Endodermal cell (in vitro differentiated cells): ENCODE measurements around the gene XRCC1. TPM values are rescaled to one million over a fixed set of nuclear protein-coding genes. Genes with fewer than 3 reads are reported as not detected.
A peak's percentile ranks its signal among the peaks of the same experiment; 100 is the strongest.
"Not testable (repeated sequence)": the region's sequence is repeated elsewhere in the genome, so short reads cannot be mapped to it uniquely, and the experiment has no call there.

ENCODE experiments used
- DNase-seq: peaks from one replicate; pipeline ENCODE4 v3.0.0-alpha.2; 2017
- H3K27ac ChIP-seq: 2 replicates; pipeline ENCODE4 v1.5.1; 2013; ENCODE audit warnings: mild to moderate bottlenecking, low read depth, low read length, moderate library complexity
- H3K27me3 ChIP-seq: 2 replicates; pipeline ENCODE4 v1.6.1; 2013; ENCODE audit warnings: mild to moderate bottlenecking, low read length, moderate library complexity; ENCODE audit not compliant: insufficient read depth, control insufficient read depth, poor library complexity, severe bottlenecking
- H3K36me3 ChIP-seq: 2 replicates; pipeline ENCODE4 v1.7.0; 2013; ENCODE audit warnings: mild to moderate bottlenecking, low read length, moderate library complexity; ENCODE audit not compliant: control insufficient read depth, insufficient read depth
- H3K4me1 ChIP-seq: one replicate; pipeline ENCODE4 v1.7.0; 2013; ENCODE audit warnings: low read length; ENCODE audit not compliant: control insufficient read depth, insufficient read depth
- H3K4me3 ChIP-seq: 2 replicates; pipeline ENCODE4 v1.5.1; 2013; ENCODE audit warnings: mild to moderate bottlenecking, low read length, moderate library complexity
- H3K9ac ChIP-seq: 2 replicates; pipeline ENCODE4 v1.6.1; 2013; ENCODE audit warnings: mild to moderate bottlenecking, low read length, moderate library complexity; ENCODE audit not compliant: poor library complexity, severe bottlenecking; ENCODE audit errors: extremely low read depth
- H3K9me3 ChIP-seq: 2 replicates; pipeline ENCODE4 v1.6.1; 2013; ENCODE audit warnings: mild to moderate bottlenecking, low read length, moderate library complexity; ENCODE audit not compliant: control insufficient read depth
- H3K27ac Mint-ChIP-seq: 2 replicates; pipeline ENCODE4 v1.8.0; 2020; ENCODE audit warnings: mixed read lengths
- H3K27me3 Mint-ChIP-seq: 2 replicates; pipeline ENCODE4 v1.8.0; 2021; ENCODE audit warnings: mild to moderate bottlenecking, mixed read lengths; ENCODE audit not compliant: insufficient read depth
- H3K36me3 Mint-ChIP-seq: 2 replicates; pipeline ENCODE4 v1.8.0; 2020; ENCODE audit warnings: low read depth, mixed read lengths
- H3K4me1 Mint-ChIP-seq: 2 replicates; pipeline ENCODE4 v1.8.0; 2020; ENCODE audit warnings: mixed read lengths
- H3K4me3 Mint-ChIP-seq: 2 replicates; pipeline ENCODE4 v1.8.0; 2020; ENCODE audit warnings: mild to moderate bottlenecking, moderate library complexity, mixed read lengths
- H3K9me3 Mint-ChIP-seq: 2 replicates; pipeline ENCODE4 v1.8.0; 2020; ENCODE audit warnings: mild to moderate bottlenecking, mixed read lengths
- WGBS, 2 experiments: methylation state at CpG; one replicate each; pipeline versions ENCODE4 v1.1.5 to v1.1.7; 2013; ENCODE audit warnings: missing lambda C conversion rate in 2 of 2, mixed read lengths in 1 of 2; ENCODE audit not compliant: insufficient coverage in 1 of 2, insufficient read length in 1 of 2; 5-methylcytosine and 5-hydroxymethylcytosine counted together
- total RNA-seq, 2 donors: library from RNA; stranded (reverse); fragmentation: NEBNext Ultra II Directional in 1 of 2; extraction: Animal tissue kit (Norgen Biotek cat#: 25700) in 1 of 2; gene quantifications; 2 replicates in 1 of 2; 3 replicates in 1 of 2; pipeline ENCODE4 v1.2.1, GENCODE V29; 2021
- TF ChIP-seq, protein P1 (sequence below): fragments of 200-600 bp; sonication (generic); conservative IDR thresholded peaks from 2 replicates; pipeline ENCODE4 v1.5.0; 2021; ENCODE audit warnings: antibody characterized with exemption, mild to moderate bottlenecking

XRCC1 gene
- total RNA-seq, 2 donors from 2014 or later, result 48.8 to 52.1 TPM

GRCh38 chr19:43525836-43526771 lies 49.2 kb downstream of the XRCC1 start:
- Histone ChIP-seq H3K9me3 (no peaks in the 10 kb centered on the region), H3K4me1 (no peaks in the 10 kb centered on the region), H3K27me3 (no peaks in the 10 kb centered on the region), H3K4me3 (peak overlapping the region; percentile 91), H3K27ac (no peak overlapping the region), H3K36me3 (no peaks in the 10 kb centered on the region), H3K9ac (peak overlapping the region; percentile 51)
- peak; percentile 73 for DNase-seq
- peak overlapping the region; percentile 79 for H3K4me3 Mint-ChIP-seq
- no peaks in the 10 kb centered on the region for H3K9me3 Mint-ChIP-seq
- TF ChIP-seq, protein P1, sequence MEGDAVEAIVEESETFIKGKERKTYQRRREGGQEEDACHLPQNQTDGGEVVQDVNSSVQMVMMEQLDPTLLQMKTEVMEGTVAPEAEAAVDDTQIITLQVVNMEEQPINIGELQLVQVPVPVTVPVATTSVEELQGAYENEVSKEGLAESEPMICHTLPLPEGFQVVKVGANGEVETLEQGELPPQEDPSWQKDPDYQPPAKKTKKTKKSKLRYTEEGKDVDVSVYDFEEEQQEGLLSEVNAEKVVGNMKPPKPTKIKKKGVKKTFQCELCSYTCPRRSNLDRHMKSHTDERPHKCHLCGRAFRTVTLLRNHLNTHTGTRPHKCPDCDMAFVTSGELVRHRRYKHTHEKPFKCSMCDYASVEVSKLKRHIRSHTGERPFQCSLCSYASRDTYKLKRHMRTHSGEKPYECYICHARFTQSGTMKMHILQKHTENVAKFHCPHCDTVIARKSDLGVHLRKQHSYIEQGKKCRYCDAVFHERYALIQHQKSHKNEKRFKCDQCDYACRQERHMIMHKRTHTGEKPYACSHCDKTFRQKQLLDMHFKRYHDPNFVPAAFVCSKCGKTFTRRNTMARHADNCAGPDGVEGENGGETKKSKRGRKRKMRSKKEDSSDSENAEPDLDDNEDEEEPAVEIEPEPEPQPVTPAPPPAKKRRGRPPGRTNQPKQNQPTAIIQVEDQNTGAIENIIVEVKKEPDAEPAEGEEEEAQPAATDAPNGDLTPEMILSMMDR, result no peak
- H3K27ac Mint-ChIP-seq, result no peak overlapping the region
- H3K4me1 Mint-ChIP-seq, result peaks cover 13% of the 10 kb centered on the region
- WGBS, 2 experiments, result 6 to 9% methylated on average over 18 to 26 of the region's 26 CpGs
- H3K36me3 Mint-ChIP-seq, result peaks cover 2% of the 10 kb centered on the region
- peaks cover 38% of the 10 kb centered on the region for H3K27me3 Mint-ChIP-seq

GRCh38 chr19:43524922-43525835 lies 50.1 kb downstream of the XRCC1 start:
- H3K27ac Mint-ChIP-seq, result no peak overlapping the region
- TF ChIP-seq, protein P1, result no peak
- Histone ChIP-seq H3K27me3 (no peaks in the 10 kb centered on the region), H3K27ac (no peak overlapping the region), H3K9me3 (no peaks in the 10 kb centered on the region), H3K4me3 (peak overlapping the region; percentile 91), H3K9ac (peak overlapping the region; percentile 51), H3K4me1 (no peaks in the 10 kb centered on the region), H3K36me3 (no peaks in the 10 kb centered on the region)
- H3K9me3 Mint-ChIP-seq, result no peaks in the 10 kb centered on the region
- H3K4me1 Mint-ChIP-seq, result peaks cover 13% of the 10 kb centered on the region
- peak; percentile 79 for DNase-seq
- H3K27me3 Mint-ChIP-seq, result peaks cover 38% of the 10 kb centered on the region
- 13 to 26% methylated on average over 8 to 12 of the region's 12 CpGs for WGBS, 2 experiments
- H3K36me3 Mint-ChIP-seq, result peaks cover 2% of the 10 kb centered on the region
- H3K4me3 Mint-ChIP-seq, result peak overlapping the region; percentile 79

DNA sequence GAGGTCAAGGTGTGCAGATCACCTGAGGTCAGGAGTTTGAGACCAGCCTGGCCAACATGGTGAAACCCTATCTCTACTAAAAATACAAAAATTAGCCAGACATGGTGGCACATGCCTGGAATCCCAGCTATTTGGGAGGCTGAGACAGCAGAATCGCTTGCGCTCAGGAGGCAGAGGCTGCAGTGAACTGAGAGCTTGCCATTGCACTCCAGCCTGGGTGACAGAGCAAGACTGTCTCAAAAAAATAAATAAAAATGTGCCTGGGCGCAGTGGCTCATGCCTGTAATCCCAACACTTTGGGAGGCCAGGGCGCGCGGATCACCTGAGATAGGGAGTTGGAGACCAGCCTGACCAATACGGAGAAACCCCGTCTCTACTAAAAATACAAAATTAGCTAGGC lies 51.6 kb downstream of the XRCC1 start:
- Mint-ChIP-seq H3K27me3 (peaks cover 30% of the 10 kb centered on the region), H3K4me1 (peaks cover 17% of the 10 kb centered on the region)
- 95 to 96% methylated on average over 6 to 8 of the region's 8 CpGs for WGBS, 2 experiments
- not testable (repeated sequence) for H3K4me3 Mint-ChIP-seq, H3K27ac ChIP-seq, H3K36me3 Mint-ChIP-seq, H3K4me3 ChIP-seq, H3K9me3 Mint-ChIP-seq, H3K27ac Mint-ChIP-seq, H3K4me1 ChIP-seq, DNase-seq, H3K27me3 ChIP-seq, H3K9ac ChIP-seq, H3K36me3 ChIP-seq, H3K9me3 ChIP-seq
